ENCODE results near the gene KCNQ1.

GRCh38 chr11:2583605-2583958 lies 138.8 kb downstream of the KCNQ1 start:
- TF ChIP-seq CTCF (IDR thresholded peaks at IDR 0.05) (no peak), POLR2AphosphoS5 (IDR thresholded peaks at IDR 0.05; ENCODE audit: insufficient read depth in 1 of 2, low read depth in 1 of 2) (no peak), POLR2A (IDR thresholded peaks at IDR 0.05) (no peak)
